NCI-H774 (cell line): ENCODE results near the gene SMCO2.

ENCODE experiments used
- DNase-seq: peaks from one replicate; lab custom pipeline; 2025; lab: John Stamatoyannopoulos, UW

SMCO2 gene

GRCh38 chr12:27499377-27499776 is 52.8 kb downstream of the SMCO2 start:
- DNase-seq = no peak

- no peak for DNase-seq
Observed at GRCh38 chr12:27500546-27500945, 54.0 kb downstream of the SMCO2 start.

GRCh38 chr12:27502021-27502435 is 55.5 kb downstream of the SMCO2 start:
- DNase-seq = no peak

DNA sequence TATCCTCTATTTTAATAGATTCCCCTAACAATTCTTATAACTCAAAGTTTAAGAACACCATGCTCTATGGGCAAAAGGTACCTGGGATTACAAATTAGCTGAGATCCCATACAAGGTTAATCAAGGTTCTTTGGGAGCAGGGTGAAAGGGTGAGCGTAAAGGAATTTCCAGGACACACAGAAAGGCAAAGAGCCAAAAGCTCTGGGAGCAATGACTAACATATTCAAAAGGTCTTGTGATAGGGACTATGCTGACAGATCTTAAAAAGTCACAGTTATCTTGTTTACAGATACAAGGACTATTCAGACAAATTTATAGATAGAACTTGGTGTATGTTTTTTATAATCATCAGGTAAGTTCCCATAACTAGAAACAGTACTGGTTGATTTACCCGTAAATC is 58.0 kb downstream of the SMCO2 start:
- no peak for DNase-seq

GRCh38 chr12:27505109-27505508 is 58.6 kb downstream of the SMCO2 start:
- no peak for DNase-seq

- peak; percentile 22 for DNase-seq
Observed at GRCh38 chr12:27505761-27506160, 59.2 kb downstream of the SMCO2 start.

GRCh38 chr12:27506645-27507189 is 60.2 kb downstream of the SMCO2 start:
- DNase-seq = no peak

GRCh38 chr12:27508736-27509431 is 62.3 kb downstream of the SMCO2 start:
- no peak for DNase-seq

DNA sequence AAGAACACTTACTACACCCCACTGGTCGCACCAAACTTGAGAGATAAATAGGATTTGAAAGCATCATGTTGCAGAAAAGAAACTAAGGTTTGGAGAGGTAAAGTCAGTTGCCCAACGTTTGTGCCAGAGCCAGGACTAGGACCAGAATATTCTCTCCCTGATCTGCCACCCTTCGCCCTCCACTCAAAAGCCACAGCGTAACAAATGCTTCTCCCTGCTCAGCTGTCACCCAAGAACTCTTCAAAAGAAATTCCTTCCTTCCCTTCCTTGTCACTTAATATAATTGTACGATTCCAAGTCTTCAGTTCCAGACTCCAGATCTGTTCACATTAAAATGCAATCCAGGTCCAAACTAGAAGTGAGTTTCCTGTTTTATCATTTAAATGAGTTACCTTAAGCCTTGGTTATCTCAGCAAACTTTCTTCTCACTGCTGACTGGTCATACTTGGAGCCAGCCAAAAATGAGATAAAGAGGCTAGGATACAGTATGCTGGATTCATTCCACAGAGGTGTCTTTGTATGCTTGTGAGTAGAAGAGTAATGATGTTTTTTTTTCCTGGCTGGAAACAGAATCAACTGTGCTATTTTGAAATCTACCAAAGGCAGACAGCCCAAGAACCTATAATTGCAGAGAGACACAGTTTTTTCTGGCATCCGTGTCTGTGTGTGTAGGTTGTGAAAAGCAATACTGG is 64.6 kb downstream of the SMCO2 start:
- no peak for DNase-seq

DNA sequence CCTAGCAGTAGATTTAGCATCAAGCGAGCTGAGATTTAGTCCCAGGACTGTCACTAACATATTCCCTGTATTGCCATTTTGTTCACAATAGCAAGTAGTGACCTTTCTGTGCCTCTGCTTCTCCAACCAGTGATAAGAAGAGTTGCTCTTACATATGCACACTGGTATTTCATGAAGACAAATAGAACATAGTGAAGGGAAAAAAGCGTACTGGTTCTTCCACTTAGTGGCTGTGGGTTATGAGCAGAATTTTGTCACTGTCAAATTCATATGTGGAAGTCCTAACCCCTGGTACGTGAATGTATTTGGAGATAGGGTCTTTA is 65.1 kb downstream of the SMCO2 start:
- DNase-seq = no peak

DNA sequence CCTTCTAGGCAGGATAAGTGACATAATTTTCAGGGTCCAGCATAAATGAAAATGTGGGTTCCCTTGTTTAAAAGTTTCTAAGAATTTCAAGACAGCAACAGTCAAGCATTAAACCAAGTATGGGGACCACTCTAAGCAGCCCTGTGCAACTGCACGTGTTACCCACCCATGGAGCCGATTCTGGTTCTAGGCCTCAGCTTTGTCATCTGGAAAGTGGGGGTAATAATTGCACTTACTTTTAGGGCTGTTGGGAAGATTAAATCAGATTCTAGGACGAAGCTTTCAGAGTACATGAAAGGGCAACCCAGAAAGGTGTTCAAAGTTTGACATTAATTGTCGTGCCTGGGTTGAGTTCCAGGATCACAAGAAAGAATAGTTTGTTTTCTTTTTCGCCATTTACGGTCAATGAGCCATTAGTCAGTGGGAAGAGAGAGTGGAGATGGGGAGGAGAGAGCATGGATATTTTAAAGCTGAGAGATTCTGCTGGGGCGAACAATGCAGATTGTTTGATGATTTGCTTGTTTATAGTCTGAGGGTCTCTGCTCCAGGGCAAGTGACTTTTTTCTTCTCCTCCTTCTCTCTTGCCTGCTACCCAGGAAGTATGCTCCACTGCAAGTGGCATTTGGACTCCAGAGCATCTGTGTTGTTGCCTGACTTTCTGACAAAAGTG is 66.8 kb downstream of the SMCO2 start:
- DNase-seq = no peak

DNA sequence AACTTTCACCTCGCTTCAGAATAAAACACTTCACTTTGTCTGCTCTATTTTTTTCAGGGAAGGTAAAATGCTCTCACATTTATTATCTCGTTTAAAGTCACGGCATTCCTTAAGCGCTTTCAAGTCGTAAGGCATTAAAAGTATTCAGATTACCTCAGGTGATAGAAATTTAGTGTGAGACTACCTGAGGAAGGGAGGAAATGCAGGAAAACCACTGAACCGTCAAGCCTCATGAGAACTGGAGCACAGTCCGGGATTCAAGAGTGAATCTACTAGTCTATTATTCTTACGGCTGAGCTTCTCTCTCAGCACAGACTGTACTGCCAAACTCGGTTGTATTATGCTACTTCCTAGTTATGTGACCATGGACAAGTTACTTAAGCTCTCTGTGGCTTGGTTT is 69.1 kb downstream of the SMCO2 start:
- DNase-seq = no peak

GRCh38 chr12:27516625-27517024 is 70.1 kb downstream of the SMCO2 start:
- DNase-seq = no peak

GRCh38 chr12:27517546-27517945 is 71.0 kb downstream of the SMCO2 start:
- DNase-seq = no peak

DNA sequence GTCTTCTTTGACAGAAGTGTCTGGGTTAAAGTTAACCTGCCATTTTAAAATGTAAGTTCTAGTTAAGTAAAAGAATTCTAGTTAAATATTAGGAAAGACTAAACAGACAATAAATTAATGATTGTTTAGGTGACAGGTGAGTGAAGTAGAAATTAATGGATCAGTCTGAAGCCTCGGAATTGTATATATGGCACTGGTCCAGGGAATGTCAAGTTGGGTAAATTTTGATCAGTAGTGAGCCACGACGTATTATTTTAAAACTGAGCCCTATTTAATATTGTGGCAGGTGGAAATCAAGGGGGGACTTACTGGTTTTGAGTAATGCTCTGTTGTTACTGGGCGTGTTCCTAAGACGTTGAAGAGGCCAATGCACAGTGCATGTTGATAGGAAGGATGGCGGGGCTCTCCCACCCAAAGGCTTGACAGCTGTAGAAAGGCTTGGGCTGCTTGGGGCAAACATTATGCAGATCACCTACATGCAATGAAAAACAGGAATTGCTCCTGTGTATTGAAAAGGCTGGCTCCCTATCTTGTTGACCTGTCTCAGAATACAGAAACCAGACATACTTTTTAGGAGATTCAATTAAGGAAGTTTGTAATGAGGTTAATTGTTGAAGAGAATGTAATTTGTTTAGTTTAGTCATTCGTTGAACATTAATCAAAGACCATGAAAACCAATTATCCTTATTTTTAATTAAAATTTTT is 71.6 kb downstream of the SMCO2 start:
- DNase-seq = no peak

GRCh38 chr12:27521066-27521465 is 74.5 kb downstream of the SMCO2 start:
- DNase-seq = no peak

DNA sequence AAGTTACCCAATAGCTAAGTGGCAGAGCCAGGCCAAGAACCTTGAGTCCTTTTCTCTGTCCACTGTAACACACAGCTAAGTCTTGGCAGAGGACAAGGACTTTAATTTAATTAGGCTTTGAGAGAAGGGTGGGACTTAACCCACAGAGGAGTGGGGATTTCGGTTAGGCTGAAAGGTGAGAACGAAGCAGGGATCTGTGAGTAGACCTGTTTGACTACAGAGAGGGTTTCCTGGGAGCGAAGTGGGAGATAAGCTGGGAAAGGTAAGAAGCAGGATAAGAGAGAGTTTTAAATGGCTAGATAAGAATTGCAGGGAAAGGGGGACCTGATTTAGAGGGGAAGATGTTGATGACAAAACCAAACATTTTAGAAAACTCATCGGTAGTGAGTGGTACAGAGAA is 75.4 kb downstream of the SMCO2 start:
- no peak for DNase-seq

DNA sequence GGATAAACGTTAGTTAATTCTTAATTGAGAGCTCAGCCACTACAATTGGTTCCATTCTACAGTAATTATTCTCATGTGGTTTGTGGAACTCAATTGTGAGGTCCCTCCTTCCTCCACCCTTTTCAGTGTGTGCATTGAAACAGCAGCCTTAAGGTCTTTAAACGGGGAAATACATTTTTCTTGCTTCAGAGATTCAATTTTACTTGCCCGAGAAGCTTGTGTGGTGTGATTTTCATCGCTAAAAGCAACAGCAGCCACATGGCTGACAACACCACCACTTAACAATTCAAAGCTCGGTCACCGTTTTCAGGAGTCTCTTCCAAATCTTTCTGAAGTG is 76.7 kb downstream of the SMCO2 start:
- DNase-seq = no peak

DNA sequence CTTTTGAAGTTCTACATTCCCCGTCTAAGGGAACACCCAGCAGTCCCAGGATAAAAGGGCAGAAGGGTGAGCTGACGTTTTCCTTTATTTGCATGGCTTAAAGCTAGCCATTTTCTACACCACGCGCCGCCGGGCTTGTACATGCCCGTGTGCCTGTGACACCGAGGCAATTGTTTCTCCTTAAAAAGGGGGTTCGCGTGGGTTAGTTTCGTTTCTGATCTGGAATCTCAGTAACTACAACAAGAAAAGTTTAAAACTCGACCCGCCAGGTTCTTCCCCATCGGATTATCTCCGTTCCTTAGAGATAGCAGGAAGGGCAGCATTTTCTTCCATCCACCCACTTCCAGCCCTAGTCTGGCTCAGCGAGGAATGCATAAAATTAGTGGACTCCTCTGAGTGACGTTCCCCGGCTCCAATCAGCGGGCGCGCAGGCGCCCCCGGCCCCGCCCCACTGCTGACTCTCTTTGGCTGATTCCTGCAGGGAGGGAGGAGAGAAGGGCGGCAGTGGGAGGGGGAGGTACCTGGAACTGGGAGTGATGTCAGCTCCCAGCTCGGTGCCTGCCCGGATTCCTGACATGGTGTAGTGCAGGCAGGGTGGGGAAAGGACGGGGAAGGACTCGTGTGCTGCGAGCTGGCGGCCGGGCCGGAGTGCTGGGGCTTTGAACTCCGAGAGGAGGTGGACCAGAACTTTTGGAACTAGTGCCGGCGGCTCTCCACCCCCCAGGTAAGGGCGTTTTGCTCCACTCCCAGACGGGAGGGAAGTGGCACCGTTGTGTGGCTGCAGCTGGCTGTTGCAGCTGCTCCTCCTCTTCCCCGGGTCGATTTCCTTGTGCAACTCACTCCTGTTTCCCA is 77.3 kb downstream of the SMCO2 start, which contains the start of gene PPFIBP1:
PPFIBP1 (plus strand) TSS at position 565 of the 852 bp plus-strand sequence. CDS start 109,191 bp downstream, outside the sequence.
- peak; percentile 98 for DNase-seq

- no peak for DNase-seq
Observed at GRCh38 chr12:27524494-27524835, 77.9 kb downstream of the SMCO2 start.
